Activated CD4-positive, alpha-beta memory T cell treated with anti-CD3 and anti-CD28 coated beads for 36 hours (primary cell): Measurements from ENCODE around the gene MRPL2. TPM values are rescaled to one million over a fixed set of nuclear protein-coding genes. Genes with fewer than 3 reads are reported as not detected.

Source experiments
- CTCF ChIA-PET: fragments of 350-600 bp; sonication (Branson Sonifier 250); formaldehyde crosslinking; loops from one replicate; lab custom pipeline; 2021; ENCODE audit warnings: antibody characterized with exemption, inconsistent platforms; lab: Charles Lee
- POLR2A ChIA-PET: fragments of 350-600 bp; sonication (Branson Sonifier 250); formaldehyde crosslinking; loops from one replicate; lab custom pipeline; 2021; ENCODE audit warnings: antibody characterized with exemption; lab: Charles Lee
- DNase-seq: peaks from one replicate; pipeline ENCODE4 v3.0.0-alpha.2; 2020
- H3K27ac Mint-ChIP-seq: one replicate; pipeline ENCODE4 v1.8.0; 2021; ENCODE audit warnings: mixed read lengths
- H3K27me3 Mint-ChIP-seq: one replicate; pipeline ENCODE4 v1.8.0; 2021; ENCODE audit warnings: mixed read lengths
- H3K36me3 Mint-ChIP-seq: one replicate; pipeline ENCODE4 v1.8.0; 2021; ENCODE audit warnings: mixed read lengths
- H3K4me1 Mint-ChIP-seq: one replicate; pipeline ENCODE4 v1.8.0; 2021; ENCODE audit warnings: low read depth, mixed read lengths
- H3K4me3 Mint-ChIP-seq: one replicate; pipeline ENCODE4 v1.8.0; 2021; ENCODE audit warnings: mild to moderate bottlenecking, mixed read lengths
- H3K9me3 Mint-ChIP-seq: one replicate; pipeline ENCODE4 v1.8.0; 2021; ENCODE audit warnings: mixed read lengths
- intact Hi-C: fragments of 100-400 bp; cut with micrococcal nuclease; formaldehyde crosslinking; loops from one replicate; pipeline ENCODE4 v1.15.1; 2023
- total RNA-seq, 2 experiments: library from RNA; stranded (reverse); gene quantifications; one replicate each; pipeline ENCODE4 v1.2.3, GENCODE V29; 2021

MRPL2 gene
- total RNA-seq: 10 to 100 TPM; 91.0 to 95.4 TPM

DNA sequence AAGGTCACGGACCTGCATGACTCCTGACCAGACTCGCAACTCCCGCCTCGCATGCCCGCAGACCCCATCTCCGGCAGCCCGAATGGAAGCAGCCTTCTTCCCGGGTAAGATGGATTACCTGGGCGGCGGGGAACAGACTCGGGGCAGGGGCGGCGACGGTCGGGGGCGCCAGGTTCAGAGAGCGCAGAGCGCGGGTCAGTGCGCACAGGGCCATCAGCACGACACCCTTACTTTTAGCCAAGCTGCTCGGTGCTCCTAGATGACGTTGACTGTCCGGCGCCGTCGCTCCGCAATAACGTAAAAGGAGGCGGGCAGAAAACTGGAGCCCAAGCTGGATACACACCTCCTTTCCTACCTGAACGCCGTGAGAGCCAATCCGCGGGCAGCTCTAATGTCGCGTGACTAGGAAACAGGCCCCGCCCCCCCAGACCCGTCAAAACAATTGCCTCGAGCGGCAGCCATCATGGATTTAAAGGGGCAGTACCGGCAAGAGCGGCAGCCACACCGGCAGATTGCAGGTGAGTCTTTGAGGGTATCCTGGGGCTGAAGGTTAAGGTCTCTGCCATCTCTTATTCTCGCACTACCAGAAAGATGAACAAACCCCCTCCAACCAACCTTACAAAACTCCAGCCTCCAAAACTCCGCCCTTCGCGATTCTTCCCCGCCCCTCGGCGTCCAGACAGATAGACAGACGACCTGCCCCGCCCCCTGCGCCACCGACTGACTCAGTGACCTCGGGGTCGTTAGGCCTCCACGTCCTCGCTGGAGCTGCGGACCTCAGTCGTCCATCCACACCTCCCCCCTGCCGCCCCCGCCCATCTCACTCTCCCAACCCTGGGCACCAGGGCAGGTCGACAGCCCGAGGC lies at the start of gene MRPL2, which contains the start of gene KLC4:
MRPL2 (minus strand) TSS at position 267 of the 866 bp plus-strand sequence; CDS start at position 214, 53 bp downstream.
KLC4 (plus strand) TSS at position 464 of the 866 bp plus-strand sequence. CDS start 1,705 bp downstream, outside the sequence.
- Mint-ChIP-seq H3K27me3 (no peaks in the 10 kb centered on the region), H3K9me3 (no peaks in the 10 kb centered on the region), H3K27ac (peak within 1 kb of the TSS; percentile 95), H3K36me3 (peaks cover 13% of the 10 kb centered on the region), H3K4me1 (peaks cover 30% of the 10 kb centered on the region), H3K4me3 (peak within 1 kb of the TSS; percentile 89)
- peak; percentile 100 for DNase-seq
- intact Hi-C loops: loop anchor here (1.0 to 10.0 kb wide), 6 partner anchors 45 to 285 kb away; partner anchors contain the start of genes CNPY3, KLHDC3, PEX6 and SRF
- ChIA-PET POLR2A (interaction anchor here (0.7 to 1.8 kb wide), 11 partner anchors 8 to 313 kb away, joined by 3 to 10 read pairs (median 3); partner anchors contain the start of genes CNPY3, KLHDC3, MEA1 and PEX6), CTCF (interaction anchor here (0.9 to 2.0 kb wide), 6 partner anchors 50 to 158 kb away, joined by 3 to 9 read pairs (median 4); partner anchors contain the start of gene PEX6)

DNA sequence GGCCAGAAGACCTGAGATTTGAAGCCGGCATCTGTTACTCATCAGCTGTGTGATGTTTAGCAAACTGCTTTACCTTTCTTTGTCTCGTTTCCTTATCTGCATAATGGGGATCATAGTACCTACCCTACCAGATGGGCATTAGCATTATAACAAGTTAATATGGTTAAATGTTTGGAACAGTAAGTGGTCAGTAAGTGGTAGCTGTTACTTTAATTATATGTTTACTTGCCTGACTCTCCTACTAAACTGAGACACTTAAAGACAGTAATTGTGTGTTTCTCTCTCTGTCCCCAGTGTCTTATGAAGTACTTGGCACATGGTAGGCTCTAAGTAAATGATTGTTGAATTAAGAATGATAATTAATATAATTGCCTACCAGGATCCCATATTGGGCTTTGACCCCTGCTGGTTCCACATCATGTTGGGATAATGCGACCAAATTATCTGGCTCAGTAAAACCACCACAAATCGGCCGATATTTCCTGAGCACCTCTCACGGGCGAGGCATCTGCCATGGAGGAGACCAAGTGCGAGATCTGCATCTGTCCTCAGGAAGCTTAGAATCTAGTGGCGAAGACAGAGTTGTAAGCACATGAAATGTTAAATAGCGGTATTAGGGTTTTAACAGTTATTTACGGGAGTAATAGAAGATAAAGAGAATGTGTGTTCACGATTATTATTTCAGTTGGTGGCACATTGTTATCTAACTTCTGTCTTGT lies 48.3 kb upstream of the MRPL2 start:
- H3K36me3 Mint-ChIP-seq: no peaks in the 10 kb centered on the region
- H3K4me3 Mint-ChIP-seq: no peak overlapping the region
- H3K27me3 Mint-ChIP-seq: no peaks in the 10 kb centered on the region
- H3K27ac Mint-ChIP-seq: no peak overlapping the region
- intact Hi-C loops: no loop called here
- ChIA-PET CTCF (no interaction called here), POLR2A (no interaction called here)
- no peaks in the 10 kb centered on the region for H3K4me1 Mint-ChIP-seq
- no peak for DNase-seq
- no peaks in the 10 kb centered on the region for H3K9me3 Mint-ChIP-seq

DNA sequence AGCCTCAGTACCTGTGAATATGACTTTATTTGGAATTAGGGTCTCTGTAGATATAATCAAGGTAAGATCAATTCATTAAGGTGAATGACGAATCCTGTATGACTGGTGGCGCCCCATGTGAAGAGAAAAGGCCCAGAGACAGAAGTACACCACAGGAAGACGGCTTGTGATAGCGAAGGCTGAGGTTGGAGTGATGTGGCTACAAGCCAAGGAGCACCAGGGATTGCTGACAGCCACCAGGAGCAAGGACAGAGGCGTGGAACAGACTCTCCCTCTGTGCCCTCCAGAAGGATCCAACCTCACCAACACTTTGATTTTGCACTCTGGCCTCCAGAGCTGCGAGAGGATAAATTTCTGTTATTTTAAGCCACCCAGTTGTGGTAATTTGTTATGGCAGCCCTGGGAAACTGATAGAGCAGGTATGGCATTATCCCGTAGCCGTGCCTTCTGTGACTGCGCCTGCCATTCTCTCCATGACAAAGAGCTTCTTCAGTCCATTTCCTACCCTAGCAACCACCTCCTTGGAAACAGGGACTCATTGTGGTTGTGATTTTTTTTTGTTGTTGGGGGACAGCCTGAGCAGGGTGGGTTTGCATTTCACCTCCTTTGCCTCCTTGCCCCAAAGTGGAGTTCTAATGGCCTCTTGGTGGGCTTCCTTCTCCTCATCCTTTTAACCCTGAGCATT lies 46.4 kb upstream of the MRPL2 start:
- ChIA-PET POLR2A (interaction anchor here (0.6 kb wide), 1 partner anchor 58 kb away, joined by 5 read pairs; no protein-coding TSS in a partner anchor), CTCF (interaction anchor here (0.7 kb wide), 1 partner anchor 37 kb away, joined by 3 read pairs; no protein-coding TSS in a partner anchor)
- no peak overlapping the region for H3K27ac Mint-ChIP-seq
- no peaks in the 10 kb centered on the region for H3K4me1 Mint-ChIP-seq
- no peaks in the 10 kb centered on the region for H3K36me3 Mint-ChIP-seq
- H3K9me3 Mint-ChIP-seq: no peaks in the 10 kb centered on the region
- no peak overlapping the region for H3K4me3 Mint-ChIP-seq
- H3K27me3 Mint-ChIP-seq: no peaks in the 10 kb centered on the region
- no peak for DNase-seq
- intact Hi-C loops: no loop called here

DNA sequence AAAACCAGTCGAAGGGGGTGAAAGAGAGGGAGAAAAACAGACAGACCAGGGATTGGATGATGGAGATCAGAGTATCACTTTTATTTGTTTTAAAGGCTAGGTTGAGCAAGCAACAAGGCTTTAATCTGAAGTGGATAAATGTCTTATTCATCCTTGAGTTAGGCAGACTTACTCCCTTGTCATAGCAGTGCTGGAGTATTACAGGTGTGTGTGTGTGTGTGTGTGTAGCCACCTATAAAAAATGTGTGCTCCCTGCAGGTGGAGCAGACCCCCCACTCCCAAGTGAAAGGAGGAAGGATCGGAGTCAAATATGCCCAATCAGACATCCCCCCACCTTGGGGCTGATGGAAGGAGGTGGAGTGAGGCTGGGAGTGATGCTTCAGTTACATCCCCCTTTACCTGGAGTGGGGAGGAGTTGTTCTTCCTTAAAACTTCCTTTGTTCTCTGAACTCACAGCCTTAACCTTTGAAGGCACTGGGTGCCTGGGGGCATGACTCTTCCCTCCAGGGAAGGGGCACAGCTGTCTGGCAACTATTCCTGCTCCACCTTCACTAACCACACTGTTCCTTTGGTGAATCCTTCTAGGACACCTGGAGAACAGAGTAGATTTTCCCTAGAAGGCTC lies 44.1 kb upstream of the MRPL2 start:
- POLR2A ChIA-PET: no interaction called here
- Mint-ChIP-seq H3K27ac (no peak overlapping the region), H3K4me3 (no peak overlapping the region), H3K9me3 (no peaks in the 10 kb centered on the region), H3K27me3 (no peaks in the 10 kb centered on the region), H3K4me1 (no peaks in the 10 kb centered on the region), H3K36me3 (no peaks in the 10 kb centered on the region)
- DNase-seq: no peak
- intact Hi-C loops: no loop called here
- CTCF ChIA-PET: no interaction called here

DNA sequence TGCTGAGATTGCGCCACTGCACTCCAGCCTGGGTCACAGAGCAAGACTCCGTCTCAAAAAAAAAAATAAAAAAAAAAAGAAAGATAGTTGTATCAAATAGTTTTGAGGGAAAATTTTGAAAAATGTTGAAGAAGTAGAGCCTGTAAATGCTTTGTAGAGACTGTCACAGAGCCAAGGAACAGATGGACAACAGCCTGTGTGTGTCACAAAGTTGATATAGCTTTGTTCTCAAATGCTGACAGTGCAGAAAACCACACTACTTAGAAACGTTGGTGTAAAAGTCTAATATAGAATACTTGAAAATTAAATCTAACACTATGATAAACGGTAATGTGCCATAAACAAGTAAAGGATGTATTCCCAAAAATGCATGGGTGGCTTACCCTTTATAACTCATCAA lies 42.3 kb upstream of the MRPL2 start:
- no peaks in the 10 kb centered on the region for H3K4me1 Mint-ChIP-seq
- no peak for DNase-seq
- H3K27ac Mint-ChIP-seq: no peak overlapping the region
- no peaks in the 10 kb centered on the region for H3K36me3 Mint-ChIP-seq
- ChIA-PET POLR2A (no interaction called here), CTCF (no interaction called here)
- H3K9me3 Mint-ChIP-seq: no peaks in the 10 kb centered on the region
- intact Hi-C loops: no loop called here
- no peak overlapping the region for H3K4me3 Mint-ChIP-seq
- no peaks in the 10 kb centered on the region for H3K27me3 Mint-ChIP-seq

DNA sequence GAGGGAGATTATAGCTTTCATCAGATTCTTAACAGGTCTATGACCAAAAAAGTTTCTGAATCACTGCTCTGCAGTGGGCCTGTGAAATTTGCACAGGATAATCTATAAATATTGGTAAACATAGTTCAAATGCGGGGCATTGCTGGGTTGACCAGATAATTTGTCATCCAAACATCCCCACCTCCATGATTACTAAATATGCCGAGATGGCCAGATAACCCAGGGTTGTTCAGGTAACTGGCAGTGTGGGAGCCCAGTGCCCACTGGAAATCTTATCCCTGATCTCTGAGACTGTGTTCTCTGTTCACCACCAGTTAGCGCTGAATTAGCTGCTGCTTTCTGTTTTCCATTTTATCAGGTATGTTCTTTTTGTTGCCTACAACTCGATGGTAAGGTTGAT lies 38.3 kb upstream of the MRPL2 start:
- ChIA-PET POLR2A (no interaction called here), CTCF (interaction anchor here (1.2 to 1.3 kb wide), 2 partner anchors 103 to 196 kb away, joined by 3 read pairs; no protein-coding TSS in a partner anchor)
- Mint-ChIP-seq H3K27me3 (no peaks in the 10 kb centered on the region), H3K4me1 (peaks cover 14% of the 10 kb centered on the region), H3K27ac (no peak overlapping the region), H3K9me3 (no peaks in the 10 kb centered on the region), H3K36me3 (no peaks in the 10 kb centered on the region), H3K4me3 (no peak overlapping the region)
- intact Hi-C loops: no loop called here
- DNase-seq: no peak

DNA sequence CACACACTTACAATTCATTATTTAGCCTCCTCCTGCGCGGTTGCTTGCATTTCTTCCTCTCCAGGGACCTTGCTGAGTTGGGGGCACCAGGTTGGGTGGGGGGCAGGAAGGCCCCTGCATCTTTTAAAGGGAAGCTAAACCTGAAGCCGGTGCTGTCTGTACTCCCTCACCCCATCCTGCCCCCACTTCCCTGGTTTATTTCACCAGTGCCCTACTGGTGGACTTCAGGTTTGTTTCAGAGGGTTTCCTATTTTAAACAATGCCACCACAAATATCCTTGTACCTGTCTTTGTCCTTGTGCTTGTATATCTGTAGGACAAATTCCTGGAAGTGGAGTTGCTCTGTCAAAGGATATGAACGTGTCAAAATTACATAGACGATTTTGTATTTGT lies 37.9 kb upstream of the MRPL2 start:
- CTCF ChIA-PET: interaction anchor here (1.2 to 1.3 kb wide), 2 partner anchors 103 to 196 kb away, joined by 3 read pairs; no protein-coding TSS in a partner anchor
- Mint-ChIP-seq H3K9me3 (no peaks in the 10 kb centered on the region), H3K4me3 (no peak overlapping the region), H3K27me3 (no peaks in the 10 kb centered on the region), H3K27ac (no peak overlapping the region), H3K36me3 (no peaks in the 10 kb centered on the region), H3K4me1 (peaks cover 14% of the 10 kb centered on the region)
- intact Hi-C loops: no loop called here
- POLR2A ChIA-PET: no interaction called here
- DNase-seq: no peak

DNA sequence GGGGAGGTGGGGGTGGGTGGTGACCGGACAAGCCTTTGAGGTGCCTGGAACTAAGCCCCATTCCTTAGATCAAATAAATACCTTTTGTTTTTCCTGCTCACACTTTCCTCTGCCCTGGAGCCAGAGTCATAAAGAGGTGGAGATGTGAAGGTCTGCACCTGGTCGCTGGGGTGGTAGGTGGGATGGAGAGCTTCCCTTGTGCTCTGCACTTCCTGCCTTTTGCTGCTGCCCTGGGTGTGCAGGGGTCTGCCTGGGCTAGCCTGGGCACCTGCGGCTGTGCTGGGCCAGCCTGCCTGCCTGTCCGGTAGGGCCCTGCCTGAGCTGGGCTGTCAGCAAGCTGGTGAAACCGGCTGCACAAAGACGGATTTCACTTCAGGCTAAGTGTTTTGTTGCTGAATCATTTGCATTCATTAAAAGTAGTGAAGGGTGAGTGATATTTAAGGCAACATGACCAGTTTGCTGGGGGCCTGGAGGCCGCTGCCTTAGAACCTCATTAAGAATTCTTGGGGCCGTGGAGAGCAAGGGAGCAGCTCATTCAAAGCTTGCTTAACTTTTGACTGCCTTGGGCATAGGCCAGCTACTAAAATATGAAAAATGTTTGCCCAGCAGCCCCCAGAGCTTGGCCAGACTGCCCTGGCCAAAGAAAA lies 37.3 kb upstream of the MRPL2 start:
- H3K4me3 Mint-ChIP-seq: no peak overlapping the region
- no peak overlapping the region for H3K27ac Mint-ChIP-seq
- H3K9me3 Mint-ChIP-seq: no peaks in the 10 kb centered on the region
- ChIA-PET CTCF (interaction anchor here (1.2 kb wide), 1 partner anchor 102 kb away, joined by 3 read pairs; no protein-coding TSS in a partner anchor), POLR2A (no interaction called here)
- H3K27me3 Mint-ChIP-seq: no peaks in the 10 kb centered on the region
- DNase-seq: no peak
- intact Hi-C loops: no loop called here
- no peaks in the 10 kb centered on the region for H3K36me3 Mint-ChIP-seq
- peaks cover 14% of the 10 kb centered on the region for H3K4me1 Mint-ChIP-seq

DNA sequence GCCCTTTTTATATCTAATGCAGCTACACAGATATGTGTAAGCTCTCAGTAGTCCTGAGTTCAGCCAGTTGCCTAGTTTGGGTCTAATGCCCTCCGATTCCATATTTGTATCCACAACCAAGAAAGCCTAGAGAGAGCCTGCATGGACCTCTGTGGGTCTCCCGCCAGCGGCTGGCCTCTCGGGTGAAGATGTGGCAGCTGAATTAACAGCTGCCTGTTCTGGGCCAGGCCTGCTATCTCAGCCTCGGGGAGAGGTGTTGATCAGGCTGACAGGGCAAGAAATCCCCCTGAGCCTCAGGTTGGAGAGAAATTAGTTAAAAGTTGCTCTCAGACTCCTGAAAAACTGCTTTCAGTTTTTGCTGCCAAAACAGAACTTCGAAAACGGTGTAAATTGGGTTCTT lies 36.7 kb upstream of the MRPL2 start:
- peaks cover 14% of the 10 kb centered on the region for H3K4me1 Mint-ChIP-seq
- ChIA-PET CTCF (interaction anchor here (1.1 kb wide), 1 partner anchor 48 kb away, joined by 3 read pairs; no protein-coding TSS in a partner anchor), POLR2A (no interaction called here)
- DNase-seq: no peak
- H3K27me3 Mint-ChIP-seq: no peaks in the 10 kb centered on the region
- intact Hi-C loops: no loop called here
- no peak overlapping the region for H3K27ac Mint-ChIP-seq
- H3K9me3 Mint-ChIP-seq: no peaks in the 10 kb centered on the region
- no peaks in the 10 kb centered on the region for H3K36me3 Mint-ChIP-seq
- no peak overlapping the region for H3K4me3 Mint-ChIP-seq

DNA sequence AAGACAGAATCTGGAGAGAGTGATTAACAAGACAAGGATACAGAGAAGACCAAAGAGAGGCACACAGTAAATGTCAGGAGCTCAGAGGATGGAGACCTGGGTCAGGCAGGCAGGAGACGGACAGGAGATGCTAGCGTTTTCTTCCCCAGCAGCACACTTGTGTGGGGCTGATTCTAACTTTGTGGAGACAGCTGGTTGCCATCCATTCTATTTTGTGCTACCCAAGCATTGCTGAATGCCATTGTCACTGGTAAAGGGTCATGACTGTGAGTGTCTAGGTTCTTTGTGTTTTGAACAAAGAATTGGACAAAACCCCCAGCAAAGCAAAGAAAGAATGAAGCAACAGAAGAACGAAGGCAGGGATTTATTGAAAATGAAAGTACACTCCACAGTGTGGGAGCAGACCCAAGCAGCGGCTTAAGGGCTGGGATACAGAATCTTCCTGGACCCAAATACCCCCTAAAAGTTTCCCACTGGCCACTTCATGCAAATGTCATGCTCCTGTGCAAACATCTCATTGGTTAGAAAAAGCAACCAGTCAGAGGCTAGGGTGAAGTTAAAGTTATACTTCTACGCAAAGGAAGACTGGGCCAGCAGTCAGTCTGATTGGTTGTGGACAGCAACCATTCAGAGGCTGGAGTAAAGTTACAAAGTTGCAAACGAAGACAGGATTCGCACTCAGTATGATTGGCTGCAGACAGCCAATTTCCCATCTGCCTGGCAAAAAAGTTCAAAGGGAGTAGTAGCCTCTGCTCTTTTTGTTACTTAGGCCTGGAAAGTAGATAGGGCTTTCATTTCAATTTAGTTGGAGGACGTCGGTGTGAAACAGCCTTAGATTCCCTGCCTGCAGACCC lies 34.4 kb upstream of the MRPL2 start:
- Mint-ChIP-seq H3K27me3 (no peaks in the 10 kb centered on the region), H3K27ac (no peak overlapping the region), H3K4me1 (peaks cover 17% of the 10 kb centered on the region), H3K9me3 (no peaks in the 10 kb centered on the region), H3K4me3 (peak overlapping the region; percentile 21), H3K36me3 (no peaks in the 10 kb centered on the region)
- no peak for DNase-seq
- CTCF ChIA-PET: no interaction called here
- POLR2A ChIA-PET: no interaction called here
- intact Hi-C loops: no loop called here
